Astrocyte (in vitro differentiated cells and primary cell): ENCODE results near the gene CAMKMT. TPM values are rescaled to one million over a fixed set of nuclear protein-coding genes. Genes with fewer than 3 reads are reported as not detected.

Experiments used
- DNase-seq: peaks from one replicate; pipeline ENCODE4 v3.0.0-alpha.2; 2010; ENCODE audit warnings: low read depth
- FAIRE-seq: peaks from 2 replicates; lab custom pipeline; 2011; peaks lifted over from hg19 to GRCh38; lab: Jason Lieb, UNC
- H2AFZ ChIP-seq: 2 replicates; pipeline ENCODE4 v1.6.0; 2012; ENCODE audit warnings: low read depth, low read length, inconsistent platforms
- H3K27ac ChIP-seq: 2 replicates; pipeline ENCODE4 v1.5.1; 2011; ENCODE audit warnings: low read depth, low read length, inconsistent platforms
- H3K27me3 ChIP-seq: 2 replicates; pipeline ENCODE4 v1.6.0; 2011; ENCODE audit warnings: low read length, inconsistent platforms; ENCODE audit not compliant: insufficient read depth
- H3K36me3 ChIP-seq: 2 replicates; pipeline ENCODE4 v1.5.1; 2011; ENCODE audit warnings: low read length, inconsistent platforms; ENCODE audit not compliant: insufficient read depth
- H3K4me1 ChIP-seq: 2 replicates; pipeline ENCODE4 v1.5.1; 2011; ENCODE audit warnings: low read length, inconsistent platforms; ENCODE audit not compliant: insufficient read depth
- H3K4me2 ChIP-seq: 2 replicates; pipeline ENCODE4 v1.6.0; 2012; ENCODE audit warnings: low read length, inconsistent platforms
- H3K4me3 ChIP-seq: 2 replicates; pipeline ENCODE4 v1.5.1; 2011; ENCODE audit warnings: low read depth, mild to moderate bottlenecking, low read length, inconsistent platforms; ENCODE audit not compliant: insufficient read depth
- H3K79me2 ChIP-seq: 2 replicates; pipeline ENCODE4 v1.6.0; 2012; ENCODE audit warnings: mild to moderate bottlenecking, low read length, inconsistent platforms; ENCODE audit not compliant: insufficient read depth
- H3K9ac ChIP-seq: 2 replicates; pipeline ENCODE4 v1.6.0; 2012; ENCODE audit warnings: mild to moderate bottlenecking, low read length, inconsistent platforms
- H3K9me3 ChIP-seq: 2 replicates; pipeline ENCODE4 v1.5.1; 2012; ENCODE audit warnings: low read depth, mild to moderate bottlenecking, low read length, inconsistent platforms; ENCODE audit not compliant: insufficient read depth
- H4K20me1 ChIP-seq: 2 replicates; pipeline ENCODE4 v1.6.0; 2012; ENCODE audit warnings: low read length, inconsistent platforms; ENCODE audit not compliant: insufficient read depth
- H3K27ac Mint-ChIP-seq: one replicate; pipeline ENCODE4 v1.8.0; 2021; ENCODE audit warnings: mild to moderate bottlenecking, mixed read lengths; ENCODE audit not compliant: unreplicated experiment
- H3K27me3 Mint-ChIP-seq: one replicate; pipeline ENCODE4 v1.8.0; 2021; ENCODE audit warnings: low read depth, mixed read lengths; ENCODE audit not compliant: unreplicated experiment
- H3K36me3 Mint-ChIP-seq: one replicate; pipeline ENCODE4 v1.8.0; 2021; ENCODE audit warnings: low read depth, mixed read lengths; ENCODE audit not compliant: unreplicated experiment
- H3K4me1 Mint-ChIP-seq: one replicate; pipeline ENCODE4 v1.8.0; 2021; ENCODE audit warnings: low read depth, mixed read lengths; ENCODE audit not compliant: unreplicated experiment
- H3K4me3 Mint-ChIP-seq: one replicate; pipeline ENCODE4 v1.8.0; 2021; ENCODE audit warnings: mild to moderate bottlenecking, moderate library complexity, mixed read lengths; ENCODE audit not compliant: unreplicated experiment
- H3K9me3 Mint-ChIP-seq: one replicate; pipeline ENCODE4 v1.8.0; 2021; ENCODE audit warnings: mild to moderate bottlenecking, mixed read lengths; ENCODE audit not compliant: unreplicated experiment
- CTCF ChIP-seq: IDR thresholded peaks from 2 replicates; pipeline ENCODE4 v1.5.1; 2011; ENCODE audit warnings: low read depth, mild to moderate bottlenecking, inconsistent platforms, low read length, moderate library complexity; ENCODE audit not compliant: insufficient read depth
- EZH2 ChIP-seq: IDR thresholded peaks from 2 replicates; pipeline ENCODE4 v1.6.1; 2012; ENCODE audit warnings: mild to moderate bottlenecking, low read length, inconsistent platforms; ENCODE audit not compliant: insufficient read depth
- total RNA-seq: library from RNA; stranded (reverse); gene quantifications from 2 replicates; pipeline ENCODE4 v1.2.1, GENCODE V29; 2021

The CAMKMT gene
- total RNA-seq, 1 donor from 2014 or later: 9.3 TPM

GRCh38 chr2:44444881-44445280 lies 83.1 kb downstream of the CAMKMT start:
- H3K4me3 ChIP-seq: no peak overlapping the region
- Mint-ChIP-seq H3K27me3 (no peaks in the 10 kb centered on the region), H3K4me1 (no peaks in the 10 kb centered on the region), H3K9me3 (peaks cover 2% of the 10 kb centered on the region), H3K4me3 (no peak overlapping the region), H3K36me3 (peaks cover 2% of the 10 kb centered on the region), H3K27ac (no peak overlapping the region)
- no peak overlapping the region for H3K27ac ChIP-seq
- FAIRE-seq: no peak
- H3K9ac ChIP-seq: no peak overlapping the region
- H3K36me3 ChIP-seq: no peaks in the 10 kb centered on the region
- H3K79me2 ChIP-seq: no peaks in the 10 kb centered on the region
- H2AFZ ChIP-seq: no peak overlapping the region
- H4K20me1 ChIP-seq: no peaks in the 10 kb centered on the region
- no peaks in the 10 kb centered on the region for H3K27me3 ChIP-seq
- no peaks in the 10 kb centered on the region for H3K9me3 ChIP-seq
- no peak overlapping the region for H3K4me2 ChIP-seq
- DNase-seq: no peak
- H3K4me1 ChIP-seq: no peaks in the 10 kb centered on the region
- TF ChIP-seq EZH2 (no peak), CTCF (no peak)

GRCh38 chr2:44448860-44449527 lies 87.2 kb downstream of the CAMKMT start:
- Histone ChIP-seq H3K9ac (no peak overlapping the region), H2AFZ (no peak overlapping the region), H4K20me1 (no peaks in the 10 kb centered on the region), H3K4me1 (no peaks in the 10 kb centered on the region), H3K9me3 (no peaks in the 10 kb centered on the region), H3K36me3 (no peaks in the 10 kb centered on the region), H3K4me2 (no peak overlapping the region), H3K4me3 (no peak overlapping the region), H3K79me2 (no peaks in the 10 kb centered on the region), H3K27ac (no peak overlapping the region), H3K27me3 (no peaks in the 10 kb centered on the region)
- Mint-ChIP-seq H3K27ac (no peak overlapping the region), H3K27me3 (no peaks in the 10 kb centered on the region), H3K4me1 (no peaks in the 10 kb centered on the region), H3K4me3 (no peak overlapping the region), H3K9me3 (peaks cover 2% of the 10 kb centered on the region), H3K36me3 (peaks cover 2% of the 10 kb centered on the region)
- TF ChIP-seq CTCF (no peak), EZH2 (no peak)
- DNase-seq (no peak), FAIRE-seq (no peak)

- Histone ChIP-seq H3K4me2 (no peak overlapping the region), H3K27me3 (no peaks in the 10 kb centered on the region), H3K4me3 (no peak overlapping the region), H3K27ac (no peak overlapping the region), H3K36me3 (no peaks in the 10 kb centered on the region), H3K9me3 (no peaks in the 10 kb centered on the region), H3K79me2 (no peaks in the 10 kb centered on the region), H3K9ac (no peak overlapping the region), H4K20me1 (no peaks in the 10 kb centered on the region), H2AFZ (no peak overlapping the region), H3K4me1 (no peaks in the 10 kb centered on the region)
- peaks cover 3% of the 10 kb centered on the region for H3K4me1 Mint-ChIP-seq
- no peaks in the 10 kb centered on the region for H3K27me3 Mint-ChIP-seq
- H3K4me3 Mint-ChIP-seq: no peak overlapping the region
- peaks cover 2% of the 10 kb centered on the region for H3K9me3 Mint-ChIP-seq
- FAIRE-seq: no peak
- peaks cover 2% of the 10 kb centered on the region for H3K36me3 Mint-ChIP-seq
- TF ChIP-seq CTCF (no peak), EZH2 (no peak)
- no peak for DNase-seq
- H3K27ac Mint-ChIP-seq: no peak overlapping the region
Observed at GRCh38 chr2:44450082-44450481, 88.3 kb downstream of the CAMKMT start.
